ENCODE results near the gene PHB1. TPM values are rescaled to one million over a fixed set of nuclear protein-coding genes. Genes with fewer than 3 reads are reported as not detected.

The PHB1 gene
- total RNA-seq = 100 to 1,000 TPM in 2 of 4 donors, 10 to 100 TPM in 2; 61.7 to 119 (median 106) TPM

- DNase-seq = peak; percentile 83
- peak in 1 of 6 experiments; percentile 41 for TF ChIP-seq CTCF (IDR thresholded peaks at IDR 0.05)
- TF ChIP-seq POLR2A (IDR thresholded peaks at IDR 0.05) = peak in 2 of 4 donors; percentile 23 to 64
- intact Hi-C loops (cut with DNase I) = no loop called here
- no peaks in the 10 kb centered on the region for H3K27me3 ChIP-seq
- H3K9me3 ChIP-seq = no peaks in the 10 kb centered on the region
- H3K4me1 ChIP-seq = peaks cover 6 to 24% (median 14%) of the 10 kb centered on the region in 3 donors
- peaks cover 8 to 33% (median 14%) of the 10 kb centered on the region in 3 donors for H3K36me3 ChIP-seq
- H3K4me3 ChIP-seq = peak within 1 kb of the TSS; percentile 76 to 92 (median 88)
- 1% methylated on average over 14 to 17 of the region's 30 CpGs for WGBS, 2 donors
- H3K27ac ChIP-seq = peak within 1 kb of the TSS; percentile 68 to 85 (median 78)
Observed at GRCh38 chr17:49414622-49415350, at the start of gene PHB1. PHB1 (minus strand) TSS chr17:49414882; CDS start chr17:49413264, 1,618 bp downstream.

DNA sequence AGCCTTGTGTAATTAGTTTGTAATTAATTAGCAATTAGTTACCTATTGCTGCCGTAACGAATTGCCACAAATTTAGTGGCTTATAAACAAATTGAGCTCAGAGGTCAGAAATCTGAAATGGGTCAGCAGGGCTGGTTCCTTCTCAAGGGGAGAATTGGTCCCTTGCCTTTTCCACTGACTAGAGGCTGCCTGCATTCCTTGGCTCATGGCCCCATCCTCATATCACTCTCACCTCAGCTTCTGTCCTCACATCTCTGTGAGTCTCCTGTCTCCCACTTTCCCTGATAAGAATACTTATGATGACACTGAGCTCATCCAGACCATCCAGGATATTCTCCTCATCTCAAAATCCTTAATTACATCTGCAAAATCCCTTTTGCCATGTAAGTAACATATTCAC lies 49.4 kb upstream of the PHB1 start:
- Histone ChIP-seq H3K9me3 (peaks cover 0 to 8% (median 0%) of the 10 kb centered on the region in 3 donors), H3K36me3 (no peaks in the 10 kb centered on the region), H3K4me1 (no peaks in the 10 kb centered on the region), H3K4me3 (no peak overlapping the region), H3K27ac (no peak overlapping the region), H3K27me3 (peaks cover 0 to 90% (median 2%) of the 10 kb centered on the region in 4 donors)
- no peak for DNase-seq
- TF ChIP-seq CTCF (IDR thresholded peaks at IDR 0.05) = no peak
- no peak for TF ChIP-seq POLR2A (IDR thresholded peaks at IDR 0.05)
- intact Hi-C loops (cut with DNase I) = no loop called here
- 70 to 85% methylated on average over 2 of the region's 2 CpGs for WGBS, 2 donors

- WGBS, 2 donors = 33 to 67% methylated on average over 2 of the region's 2 CpGs
- Histone ChIP-seq H3K27me3 (peaks cover 0 to 96% (median 2%) of the 10 kb centered on the region in 4 donors), H3K9me3 (peaks cover 0 to 8% (median 0%) of the 10 kb centered on the region in 3 donors), H3K4me3 (no peak overlapping the region), H3K36me3 (no peaks in the 10 kb centered on the region), H3K27ac (no peak overlapping the region), H3K4me1 (no peaks in the 10 kb centered on the region)
- no peak for DNase-seq
- intact Hi-C loops (cut with DNase I) = no loop called here
- TF ChIP-seq POLR2A (IDR thresholded peaks at IDR 0.05) (no peak), CTCF (IDR thresholded peaks at IDR 0.05) (no peak)
Observed at GRCh38 chr17:49461580-49461979, 46.9 kb upstream of the PHB1 start.

- TF ChIP-seq POLR2A (IDR thresholded peaks at IDR 0.05) (no peak), CTCF (IDR thresholded peaks at IDR 0.05) (no peak)
- no peak overlapping the region for H3K27ac ChIP-seq
- DNase-seq = no peak
- 69% methylated on average over 2 of the region's 7 CpGs; no CpG with 5 or more reads in 1 of the 2 donors for WGBS, 2 donors
- peaks cover 0 to 8% (median 0%) of the 10 kb centered on the region in 3 donors for H3K9me3 ChIP-seq
- no peaks in the 10 kb centered on the region for H3K36me3 ChIP-seq
- H3K27me3 ChIP-seq = peaks cover 0 to 98% (median 2%) of the 10 kb centered on the region in 4 donors
- intact Hi-C loops (cut with DNase I) = no loop called here
- no peaks in the 10 kb centered on the region for H3K4me1 ChIP-seq
- no peak overlapping the region for H3K4me3 ChIP-seq
Observed at GRCh38 chr17:49460401-49460800, 45.7 kb upstream of the PHB1 start.

- no peak for DNase-seq
- WGBS, 2 donors = 57 to 64% methylated on average over 1 to 4 of the region's 7 CpGs
- Histone ChIP-seq H3K36me3 (no peaks in the 10 kb centered on the region), H3K4me3 (no peak overlapping the region), H3K27me3 (peaks cover 0 to 97% (median 2%) of the 10 kb centered on the region in 4 donors), H3K4me1 (no peaks in the 10 kb centered on the region), H3K27ac (no peak overlapping the region), H3K9me3 (peaks cover 0 to 8% (median 0%) of the 10 kb centered on the region in 3 donors)
- TF ChIP-seq CTCF (IDR thresholded peaks at IDR 0.05) = no peak
- TF ChIP-seq POLR2A (IDR thresholded peaks at IDR 0.05) = no peak
- intact Hi-C loops (cut with DNase I) = no loop called here
Observed at GRCh38 chr17:49459401-49459984, 44.8 kb upstream of the PHB1 start.
